Stimulated activated naive CD4-positive, alpha-beta T cell treated with Interleukin-2 at 50 U/mL for 16 hours (primary cell): ENCODE measurements around the gene DHX9.

Experiments used
- DNase-seq: peaks from one replicate; lab custom pipeline; 2025; lab: John Stamatoyannopoulos, UW

DHX9 gene

GRCh38 chr1:182839209-182840066 lies at the start of gene DHX9:
Gene DHX9, plus strand, starts transcription at chr1:182839347. Its CDS starts 3,220 bp downstream, at chr1:182842567.
- DNase-seq = peak; percentile 91

GRCh38 chr1:182791281-182792179 lies 47.6 kb upstream of the DHX9 start:
- no peak for DNase-seq

DNA sequence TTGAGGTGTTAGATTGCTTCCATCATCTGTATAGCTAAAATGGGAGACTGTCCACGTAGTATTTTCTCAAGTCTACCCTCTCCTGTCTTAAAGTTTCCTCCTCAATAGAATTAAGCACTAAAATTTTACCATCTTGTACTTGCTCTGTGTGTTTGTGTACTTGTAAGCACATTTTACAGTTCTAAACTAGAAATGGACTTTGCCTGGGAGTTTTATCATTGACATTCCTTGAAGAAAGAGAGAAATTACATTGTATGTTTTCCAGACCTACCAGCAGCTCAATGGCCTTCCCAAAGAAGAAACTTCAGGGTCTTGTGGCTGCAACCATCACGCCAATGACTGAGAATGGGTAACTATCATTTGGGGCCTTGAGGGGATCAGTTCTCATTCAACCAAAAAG lies 45.1 kb upstream of the DHX9 start:
- no peak for DNase-seq

- no peak for DNase-seq
Measured at GRCh38 chr1:182794676-182795201, 44.4 kb upstream of the DHX9 start.

DNA sequence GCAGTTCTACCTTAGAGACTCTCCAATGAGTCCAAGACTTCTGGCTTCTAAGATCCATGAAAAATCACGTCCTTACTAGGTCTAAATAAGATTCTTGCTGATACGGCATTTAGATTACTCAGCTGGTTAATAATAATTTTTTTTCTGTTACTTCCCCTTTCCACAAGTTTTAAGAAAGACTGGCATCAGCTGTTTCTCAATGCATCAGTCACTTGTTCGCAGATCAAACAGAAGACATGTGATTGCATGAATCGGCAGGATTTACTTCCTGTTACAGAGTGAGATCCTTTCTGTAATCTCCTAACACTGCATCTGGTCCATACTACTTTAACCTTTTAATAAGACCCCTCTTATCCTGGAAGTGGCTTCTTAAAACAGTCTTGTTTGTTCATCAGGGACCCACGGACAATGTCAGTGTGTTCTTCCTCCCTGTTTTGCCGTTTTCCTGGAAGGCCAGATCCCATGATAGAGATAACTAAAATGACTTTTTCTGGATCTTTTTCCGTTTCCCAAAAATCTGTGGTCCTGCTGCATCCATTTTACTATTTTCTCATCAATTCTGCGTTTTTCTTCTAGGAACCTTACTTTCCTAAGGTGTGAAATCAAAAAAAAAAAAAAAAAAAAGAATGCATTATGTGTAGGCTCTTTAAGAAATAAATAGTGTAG lies 43.5 kb upstream of the DHX9 start:
- DNase-seq = no peak

DNA sequence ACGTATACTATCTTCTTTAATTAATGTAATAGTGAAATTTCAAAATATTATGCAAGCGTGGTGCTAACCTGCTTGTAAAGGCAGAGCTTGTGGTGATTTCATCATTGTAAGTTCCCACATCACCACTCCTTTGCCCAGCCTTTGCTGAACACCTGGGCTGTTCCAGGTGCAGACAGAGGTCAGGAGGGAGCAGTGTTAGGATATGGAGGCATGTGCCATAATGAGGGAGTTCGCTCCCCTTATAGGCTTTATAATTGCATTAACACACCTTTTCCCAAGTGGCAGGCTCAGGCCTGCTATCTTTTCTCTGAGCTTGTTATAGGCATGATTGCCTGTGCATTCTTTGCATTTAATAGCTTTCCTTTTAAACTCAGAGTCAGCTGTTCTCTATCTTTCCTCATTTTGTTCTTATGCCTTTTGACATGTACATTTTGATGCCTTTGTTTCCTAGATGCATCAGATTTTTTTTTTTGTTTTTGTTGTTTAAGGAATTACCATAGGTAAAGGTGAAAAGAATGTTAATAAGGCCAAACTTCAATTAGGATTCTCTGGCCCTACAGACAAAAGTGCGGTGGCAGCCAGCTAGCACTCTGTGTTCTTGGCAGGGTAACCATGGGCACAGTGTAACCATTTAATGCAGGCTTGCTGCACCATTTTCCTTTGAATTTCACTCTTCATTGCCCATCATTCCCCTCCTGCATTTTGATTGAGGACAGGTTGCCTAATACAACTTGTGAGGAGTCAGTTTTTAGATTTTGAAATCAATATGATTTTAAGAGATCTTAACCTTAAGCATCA lies 36.9 kb upstream of the DHX9 start:
- DNase-seq = no peak

- no peak for DNase-seq
Measured at GRCh38 chr1:182803846-182804245, 35.3 kb upstream of the DHX9 start.

DNA sequence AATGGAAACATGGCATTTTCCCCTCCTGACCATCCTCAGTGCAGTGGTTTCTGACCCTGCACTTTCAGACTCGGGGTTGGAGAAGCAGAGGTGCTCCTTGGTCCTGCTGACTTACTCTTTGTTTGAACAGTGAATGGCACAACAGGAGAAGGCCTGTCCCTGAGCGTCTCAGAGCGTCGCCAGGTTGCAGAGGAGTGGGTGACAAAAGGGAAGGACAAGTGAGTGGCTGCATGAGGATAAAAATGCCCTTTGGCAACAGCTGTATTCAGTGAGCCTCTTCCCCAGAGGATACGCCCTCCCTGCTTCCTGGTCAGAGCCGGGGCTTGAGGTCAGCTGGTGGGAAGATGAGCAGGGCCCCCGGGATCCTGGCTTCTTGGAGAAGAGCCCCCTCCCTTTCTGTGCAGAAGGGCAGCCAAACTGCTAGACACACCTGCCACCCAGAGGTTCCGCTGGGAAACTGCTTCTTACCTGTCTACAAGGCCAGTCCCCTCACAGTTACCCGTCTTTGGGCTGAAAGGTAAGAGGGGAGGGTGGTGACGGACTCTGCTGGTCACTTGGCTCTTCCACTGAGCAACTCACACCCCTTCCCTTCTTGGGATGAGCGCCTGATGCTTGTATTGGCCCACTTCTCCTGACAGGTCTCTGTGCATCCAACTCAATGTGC lies 33.0 kb upstream of the DHX9 start:
- DNase-seq = no peak

- no peak for DNase-seq
Measured at GRCh38 chr1:182807907-182808306, 31.2 kb upstream of the DHX9 start.

DNA sequence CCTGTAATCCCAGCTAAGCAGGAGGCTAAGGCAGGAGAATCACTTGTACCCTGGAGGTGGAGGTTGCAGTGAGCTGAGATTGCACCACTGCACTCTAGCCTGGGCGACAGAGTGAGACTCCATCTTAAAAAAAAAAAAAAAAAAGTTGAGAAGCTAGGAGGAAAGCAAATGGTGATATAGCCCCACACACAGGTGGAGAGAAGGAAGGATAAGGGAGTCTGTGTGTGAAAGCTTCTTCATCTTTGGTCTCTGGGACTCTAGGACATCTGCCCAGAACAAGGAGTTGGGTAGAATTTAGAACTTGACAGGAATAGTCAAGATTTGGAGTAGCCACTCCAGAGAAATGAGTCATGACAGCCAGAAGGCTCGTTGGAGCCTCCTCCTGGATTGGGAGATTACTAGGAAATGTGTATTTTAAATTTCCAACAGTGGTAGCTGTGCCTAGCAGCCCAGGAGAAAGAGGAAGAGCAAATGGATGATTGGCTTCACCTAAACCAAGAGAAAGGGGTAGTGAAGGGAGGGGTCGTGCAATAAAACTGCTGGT lies 29.7 kb upstream of the DHX9 start:
- DNase-seq = no peak

DNA sequence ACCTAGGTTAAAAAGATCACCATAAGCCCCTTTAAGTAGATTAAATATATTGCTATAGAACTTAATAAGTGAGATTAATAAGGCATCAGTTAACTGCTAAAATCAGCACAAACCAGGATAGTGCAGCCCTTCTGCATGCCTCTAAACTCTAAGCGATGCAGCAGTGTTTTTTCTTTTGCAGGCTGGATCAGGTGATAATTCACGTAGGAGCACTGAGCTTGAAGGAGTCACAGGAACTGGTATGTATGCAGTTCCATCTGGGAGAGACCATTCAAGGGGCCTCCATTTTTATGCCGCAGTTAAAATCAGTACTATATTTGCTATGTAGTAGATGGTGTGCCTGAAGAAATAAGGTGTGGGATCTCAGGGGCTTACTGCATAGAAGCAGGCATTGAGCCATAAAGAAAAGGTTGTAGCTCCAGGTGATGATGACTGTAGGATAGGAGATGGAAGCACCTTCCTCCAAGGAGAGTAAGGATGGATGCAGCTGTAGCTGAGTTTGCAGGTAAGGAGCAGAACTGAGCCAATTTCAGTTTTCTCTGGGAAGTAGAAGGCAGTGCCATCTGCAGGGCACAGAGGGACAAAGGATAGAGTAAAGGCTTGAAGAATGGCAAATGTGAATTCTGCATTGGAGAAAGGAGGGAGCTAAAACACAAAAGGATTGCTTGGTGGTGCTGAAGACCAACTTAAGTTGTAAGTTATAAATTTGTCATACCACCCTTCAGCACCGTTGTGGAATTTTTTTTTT lies 27.0 kb upstream of the DHX9 start:
- DNase-seq = no peak

DNA sequence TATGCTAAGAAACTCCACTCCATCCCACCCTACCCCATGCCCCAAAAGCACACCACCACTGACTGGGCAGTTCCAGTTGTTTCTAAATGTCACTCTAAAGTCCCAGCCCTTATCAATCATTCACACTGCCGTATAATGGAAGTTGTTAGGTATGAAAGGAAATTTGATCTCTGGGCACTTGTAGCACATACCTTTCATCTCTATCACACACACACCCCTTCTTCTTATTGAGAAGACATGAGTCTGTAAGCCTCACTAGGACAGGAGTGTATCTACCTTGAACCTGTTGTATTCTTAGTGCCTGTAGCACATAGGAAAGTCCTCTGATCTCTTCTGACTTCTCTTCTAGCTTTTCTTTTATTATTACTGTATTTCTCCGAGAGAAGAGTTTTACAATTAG lies 22.3 kb upstream of the DHX9 start:
- no peak for DNase-seq

GRCh38 chr1:182817802-182818201 lies 21.3 kb upstream of the DHX9 start:
- no peak for DNase-seq

DNA sequence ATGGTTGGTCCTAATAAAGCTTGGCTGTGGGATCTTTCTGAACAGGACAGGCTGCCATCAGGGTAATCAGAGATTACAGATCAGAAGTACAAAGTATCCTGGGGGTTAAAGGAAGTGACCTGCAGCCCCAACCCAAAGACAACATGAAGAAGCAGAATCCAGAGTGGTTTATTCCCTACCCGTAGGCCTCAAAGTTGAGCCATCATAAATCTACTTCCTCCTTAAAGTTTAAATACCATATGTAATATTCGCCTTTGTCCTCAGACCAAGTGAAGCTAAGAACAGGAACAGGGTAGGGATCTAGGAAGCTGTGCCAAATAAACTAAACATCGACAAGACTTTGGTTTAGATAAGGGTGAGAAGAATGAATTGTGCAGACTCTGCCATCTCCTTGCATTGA lies 15.9 kb upstream of the DHX9 start:
- no peak for DNase-seq

DNA sequence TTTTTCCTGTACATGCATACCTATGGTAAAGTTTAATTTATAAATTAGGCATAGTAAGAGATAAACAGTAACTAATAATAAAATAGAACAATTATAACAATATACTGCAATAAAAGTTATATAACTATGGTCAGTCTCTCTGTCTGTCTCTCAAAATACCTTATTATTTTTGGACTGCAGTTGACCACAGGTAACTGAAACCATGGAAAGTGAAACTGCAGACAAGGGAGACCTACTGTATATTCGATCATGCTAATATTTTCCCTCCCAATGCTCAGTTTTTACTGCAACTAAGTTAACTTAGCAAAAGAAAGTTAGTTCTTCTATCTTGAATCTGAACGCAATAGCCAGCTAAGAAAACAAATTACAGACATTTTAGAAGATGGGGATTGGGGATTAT lies 12.3 kb upstream of the DHX9 start:
- DNase-seq = no peak

- no peak for DNase-seq
Measured at GRCh38 chr1:182829285-182829932, 9.7 kb upstream of the DHX9 start.

GRCh38 chr1:182833271-182833670 lies 5.9 kb upstream of the DHX9 start:
- no peak for DNase-seq

DNA sequence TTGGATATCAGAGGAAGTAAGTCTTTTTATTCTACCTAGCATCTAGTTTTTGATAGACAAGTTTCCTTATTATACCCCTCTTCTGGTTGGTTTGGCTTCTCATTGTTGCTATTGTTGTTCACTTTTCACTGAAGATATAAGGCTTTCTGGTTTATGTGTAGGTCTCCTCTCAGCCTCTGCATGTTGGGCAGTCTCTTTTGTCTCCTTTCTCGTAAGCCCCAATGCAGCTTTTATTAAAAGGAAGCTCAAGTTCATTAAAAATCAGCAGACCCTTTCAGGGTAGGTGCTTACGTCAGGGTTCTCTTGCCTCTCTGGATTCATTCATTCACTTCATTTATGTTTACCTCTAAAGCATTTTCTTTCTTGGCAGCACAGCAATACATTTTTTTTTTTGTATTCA lies 4.8 kb upstream of the DHX9 start:
- no peak for DNase-seq

DNA sequence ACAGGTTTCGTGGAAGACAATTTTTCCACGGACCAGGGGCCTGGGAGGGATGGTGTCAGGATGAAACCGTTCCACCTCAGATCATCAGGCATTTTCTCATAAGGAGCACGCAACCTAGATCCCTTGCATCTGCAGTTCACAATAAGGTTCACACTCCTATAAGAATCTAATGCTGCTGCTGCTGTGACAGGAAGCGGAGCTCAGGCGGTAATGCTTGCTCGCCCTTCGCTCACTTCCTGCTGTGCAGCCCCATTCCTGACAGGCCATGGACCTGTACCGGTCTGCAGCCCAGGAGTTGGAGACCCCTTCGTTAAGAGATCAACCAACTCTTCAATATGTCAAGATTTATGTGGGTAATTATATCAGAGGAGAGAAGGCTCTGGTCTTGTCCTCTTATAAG lies 3.3 kb upstream of the DHX9 start:
- no peak for DNase-seq
